K562 (cell line): ENCODE data around the gene MAGOHB. TPM values are rescaled to one million over a fixed set of nuclear protein-coding genes. Genes with fewer than 3 reads are reported as not detected.
A peak's percentile ranks its signal among the peaks of the same experiment; 100 is the strongest.

Source experiments
- ATAC-seq: fragments of 200-7000 bp; cut with Tn5 transposase; 3 replicates; pipeline ENCODE4 v1.9.1; 2020; ENCODE audit warnings: moderate library complexity
- BruUV-seq: library from RNA; stranded (reverse); fragments of 400-500 nt; replicated peaks from 2 replicates; lab custom pipeline; 2021; lab: Mats Ljungman, UMichigan
- CTCF ChIA-PET: fragments of 300-600 bp; formaldehyde crosslinking; extraction: SDS; loops from one replicate; lab custom pipeline; 2021; ENCODE audit warnings: low intra/inter-chr PET ratio; lab: Yijun Ruan, JAX
- POLR2A ChIA-PET: fragments of 300-600, 350-650 bp; sonication (Branson Sonifier 250); formaldehyde crosslinking; extraction: SDS; loops from one replicate; lab custom pipeline; 2021; ENCODE audit warnings: antibody characterized with exemption, inconsistent platforms; lab: Yijun Ruan, JAX
- DNase-seq, 4 experiments: peaks; one replicate each; pipeline versions ENCODE4 v3.0.0 to v3.0.0-alpha.2; 2011 to 2018; ENCODE audit warnings: low spot score in 3 of 4, mixed read lengths in 3 of 4; ENCODE audit errors: extremely low read depth in 1 of 4
- FAIRE-seq: peaks from 2 replicates; lab custom pipeline; 2011; peaks lifted over from hg19 to GRCh38; lab: Jason Lieb, UNC
- H2AFZ ChIP-seq: 2 replicates; pipeline ENCODE4 v1.6.0; 2011; ENCODE audit warnings: low read depth, low read length, control low read depth, inconsistent platforms
- H3K27ac ChIP-seq: fragments of 200-600 bp; 3 replicates; pipeline ENCODE4 v1.8.0; 2011; ENCODE audit warnings: low read depth, mild to moderate bottlenecking, control low read depth, inconsistent platforms, low read length, moderate library complexity, mixed read lengths; ENCODE audit errors: extremely low read depth
- H3K27me3 ChIP-seq, 2 experiments: fragments of 300-600 bp in 1 of 2; 2 replicates in 1 of 2; 3 replicates in 1 of 2; pipeline versions ENCODE4 v1.6.0 to v1.8.0; 2011; ENCODE audit warnings: inconsistent platforms in 2 of 2, low read length in 2 of 2, mild to moderate bottlenecking in 1 of 2, mixed read lengths in 1 of 2, moderate library complexity in 1 of 2; ENCODE audit not compliant: control insufficient read depth in 2 of 2, insufficient read depth in 2 of 2
- H3K36me3 ChIP-seq: fragments of 300-600 bp; 3 replicates; pipeline ENCODE4 v1.8.0; 2011; ENCODE audit warnings: mild to moderate bottlenecking, low read length, inconsistent platforms; ENCODE audit not compliant: control insufficient read depth, insufficient read depth
- H3K4me1 ChIP-seq, 2 experiments: fragments of 200-600 bp in 1 of 2; replicated peaks in 1 of 2; 2 replicates in 1 of 2; 3 replicates in 1 of 2; pipeline versions ENCODE4 v1.5.1 to v1.8.0; 2011; ENCODE audit warnings: inconsistent platforms in 2 of 2, low read length in 2 of 2, mild to moderate bottlenecking in 1 of 2, mixed read lengths in 1 of 2, moderate library complexity in 1 of 2; ENCODE audit not compliant: control insufficient read depth in 2 of 2, insufficient read depth in 2 of 2
- H3K4me2 ChIP-seq: 2 replicates; pipeline ENCODE4 v1.6.1; 2011; ENCODE audit warnings: low read length, control low read depth, inconsistent platforms, mixed read lengths; ENCODE audit not compliant: insufficient read depth
- H3K4me3 ChIP-seq: fragments of 200-600 bp; sonication (generic), shearing (Covaris generic); 2 replicates; pipeline ENCODE4 v1.5.1; 2016; ENCODE audit warnings: control low read depth, inconsistent platforms
- H3K79me2 ChIP-seq: fragments of 200-600 bp; 3 replicates; pipeline ENCODE4 v1.8.0; 2011; ENCODE audit warnings: low read length, inconsistent platforms; ENCODE audit not compliant: control insufficient read depth, insufficient read depth
- H3K9ac ChIP-seq, 2 experiments: 2 replicates each; pipeline versions ENCODE4 v1.6.0 to v1.6.1; 2011; ENCODE audit warnings: low read depth in 2 of 2, low read length in 2 of 2, control low read depth in 1 of 2, inconsistent platforms in 1 of 2, mild to moderate bottlenecking in 1 of 2, mixed read lengths in 1 of 2; ENCODE audit not compliant: insufficient read depth in 1 of 2
- H3K9me1 ChIP-seq: one replicate; pipeline ENCODE4 v1.6.0; 2011; ENCODE audit warnings: inconsistent platforms, mild to moderate bottlenecking, low read length, moderate library complexity; ENCODE audit not compliant: control insufficient read depth, insufficient read depth
- H3K9me3 ChIP-seq: replicated peaks from 2 replicates; pipeline ENCODE4 v1.5.1; 2011; ENCODE audit warnings: low read depth, low read length, inconsistent platforms; ENCODE audit not compliant: control insufficient read depth, insufficient read depth
- H4K20me1 ChIP-seq: replicated peaks from 2 replicates; pipeline ENCODE4 v1.6.1; 2011; ENCODE audit warnings: low read length, inconsistent platforms, mixed read lengths; ENCODE audit not compliant: control insufficient read depth, insufficient read depth
- BACH1 ChIP-seq: fragments of 200-800 bp; sonication (Bioruptor generic); IDR thresholded peaks from 2 replicates; pipeline ENCODE4 v1.6.1; 2016; ENCODE audit warnings: missing genetic modification characterization, missing compliant biosample characterization
- C11orf30 ChIP-seq: fragments of 450-650 bp; IDR thresholded peaks from 2 replicates; pipeline ENCODE4 v1.6.1; 2016; ENCODE audit warnings: low read depth, mild to moderate bottlenecking
- HDAC1 ChIP-seq, 2 experiments: fragments of 450-650 bp; IDR thresholded peaks; 2 replicates each; pipeline ENCODE4 v1.6.1; 2016 to 2017; ENCODE audit warnings: inconsistent platforms in 1 of 2, mild to moderate bottlenecking in 1 of 2, moderate library complexity in 1 of 2
- L3MBTL2 ChIP-seq: fragments of 450-650 bp; IDR thresholded peaks from 2 replicates; pipeline ENCODE4 v1.6.1; 2016; ENCODE audit warnings: mild to moderate bottlenecking, moderate library complexity
- MAFG ChIP-seq: fragments of 450-650 bp; conservative IDR thresholded peaks from 2 replicates; pipeline ENCODE4 v1.6.1; 2016; ENCODE audit warnings: missing genetic modification characterization, missing compliant biosample characterization
- MAZ ChIP-seq, 2 experiments: fragments of 450-650 bp in 1 of 2; sonication (generic) in 1 of 2; formaldehyde crosslinking; IDR thresholded peaks in 1 of 2; conservative IDR thresholded peaks in 1 of 2; 2 replicates each; pipeline versions ENCODE4 v1.4.0 to v1.5.0; 2020; ENCODE audit warnings: mild to moderate bottlenecking in 1 of 2, missing genetic modification reagents in 1 of 2
- MEF2A ChIP-seq: IDR thresholded peaks from 2 replicates; pipeline ENCODE4 v1.6.1; 2011; ENCODE audit warnings: low read depth, mild to moderate bottlenecking, low read length, moderate library complexity; ENCODE audit not compliant: control insufficient read depth
- NFE2 ChIP-seq: IDR thresholded peaks from 2 replicates; pipeline ENCODE4 v1.6.1; 2014; ENCODE audit warnings: antibody characterized with exemption, low read depth
- TRIM24 ChIP-seq, 2 experiments: fragments of 450-650 bp; IDR thresholded peaks; 2 replicates each; pipeline ENCODE4 v1.6.1; 2016
- ZNF316 ChIP-seq: fragments of 450-650 bp; IDR thresholded peaks from 2 replicates; pipeline ENCODE4 v1.6.1; 2016
- ZNF445 ChIP-seq: fragments of 250-450 bp; sonication (Bioruptor Pico); IDR thresholded peaks from 2 replicates; pipeline ENCODE4 v1.4.0; 2020; ENCODE audit warnings: low read depth, mild to moderate bottlenecking, moderate library complexity
- ZNF668 ChIP-seq: fragments of 250-450 bp; sonication (Bioruptor Pico); IDR thresholded peaks from 2 replicates; pipeline ENCODE4 v1.8.0; 2022; ENCODE audit warnings: mild to moderate bottlenecking, inconsistent platforms
- WGBS: fragments of 100-300 bp; shearing (Covaris generic); methylation state at CpG from one replicate; pipeline ENCODE4 v1.1.6; 2016; ENCODE audit warnings: low coverage, mixed read lengths; ENCODE audit not compliant: insufficient coverage; ENCODE audit errors: missing lambda C conversion rate; 5-methylcytosine and 5-hydroxymethylcytosine counted together
- in situ Hi-C: fragments of 300-500 bp; cut with MboI; formaldehyde crosslinking; loops from 4 replicates; pipeline ENCODE4 v1.15.0; 2018; ENCODE audit warnings: inconsistent platforms, mixed read lengths
- intact Hi-C: fragments of 100-400 bp; cut with micrococcal nuclease; formaldehyde crosslinking; loops from 2 replicates; pipeline ENCODE4 v1.14.2; 2022
- polyA plus RNA-seq, 8 experiments: library from polyadenylated mRNA; depleted of rRNA in 4 of 8; stranded (reverse) in 5 of 8; unstranded in 3 of 8; fragments of >200 nt; fragmentation: Nextera tagmentation in 2 of 8; fragmentation: Illumina TruSeq in 1 of 8; extraction: Ambion mirVana in 2 of 8; extraction: Trizol in 1 of 8; gene quantifications; 2 replicates each; pipeline versions ENCODE4 v1.2.1 to v1.2.3, GENCODE V29; 2011 to 2014; ENCODE audit warnings: inconsistent platforms in 1 of 8, missing spikeins in 1 of 8
- total RNA-seq, 7 experiments: library from RNA; depleted of rRNA in 6 of 7; stranded (reverse); fragments of >200 nt in 6 of 7; fragmentation: Illumina TruSeq in 2 of 7; extraction: Trizol in 2 of 7; gene quantifications; 2 replicates each; pipeline versions ENCODE4 v1.2.1 to v1.2.3, GENCODE V29; 2011 to 2021; ENCODE audit warnings: low replicate concordance in 1 of 7
- TF ChIP-seq, protein P1 (sequence below): fragments of 450-650 bp; IDR thresholded peaks from 2 replicates; pipeline ENCODE4 v1.6.1; 2017; ENCODE audit warnings: antibody characterized with exemption, mild to moderate bottlenecking
- TF ChIP-seq, protein P2 (sequence below): sonication (generic); formaldehyde crosslinking; IDR thresholded peaks from 2 replicates; pipeline ENCODE4 v1.9.0; 2022; ENCODE audit warnings: mild to moderate bottlenecking, missing genetic modification reagents
- TF ChIP-seq, protein P3 (sequence below), 2 experiments: fragments of 450-650 bp; IDR thresholded peaks; 2 replicates each; pipeline ENCODE4 v1.6.1; 2016

Gene MAGOHB
- total and polyA plus RNA-seq, 9 of the 15 experiments (the other 6 are each of a cell fraction or from before 2014, with no cell fraction given) = 34.5 to 177 (median 85.4) TPM

DNA sequence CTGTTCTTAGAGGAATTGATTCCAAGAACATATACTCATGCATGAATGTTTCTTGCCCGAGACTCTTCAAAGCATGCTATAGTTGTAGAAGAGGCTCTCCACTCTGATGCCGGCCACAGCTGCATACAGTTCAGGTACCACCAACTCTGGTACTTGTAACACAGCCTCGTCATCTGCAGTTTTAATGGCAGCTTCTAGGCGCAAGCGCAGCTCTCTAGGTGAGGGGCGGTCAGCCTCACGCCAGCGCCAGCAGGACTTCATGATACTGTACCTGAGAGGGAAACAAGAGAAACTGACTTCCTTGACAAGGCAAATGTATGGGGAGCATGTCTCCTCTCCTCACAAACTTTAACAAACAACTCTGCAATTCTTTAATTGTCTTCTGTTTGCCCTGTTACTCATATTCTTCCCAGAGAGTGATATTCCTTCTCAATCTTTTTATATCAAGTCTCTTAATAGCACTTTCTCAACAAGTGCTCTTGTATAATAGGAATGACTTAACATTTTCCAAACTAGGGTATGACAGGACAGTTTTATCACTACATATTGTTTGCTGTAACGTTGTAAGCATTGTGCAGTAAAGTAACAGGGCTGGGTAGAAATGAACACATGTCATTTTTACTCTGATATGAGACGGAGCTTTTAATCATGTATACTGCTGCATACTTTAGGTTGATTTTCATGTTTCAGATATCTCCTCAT is 6.8 kb upstream of the MAGOHB start:
- H3K9me3 ChIP-seq = no peaks in the 10 kb centered on the region
- H3K4me1 ChIP-seq = peaks cover 0 to 15% of the 10 kb centered on the region in 2 experiments; a peak in 2 of 5 replicates
- BruUV-seq = no TSS peak
- 63% methylated on average over 10 of the region's 10 CpGs for WGBS
- no peak overlapping the region for H3K9ac ChIP-seq
- H4K20me1 ChIP-seq = no peaks in the 10 kb centered on the region
- DNase-seq (no peak), FAIRE-seq (no peak), ATAC-seq (peak; percentile 36; the same call in 2 of the 3 replicates)
- CTCF ChIA-PET = no interaction called here
- H3K27me3 ChIP-seq = no peaks in the 10 kb centered on the region
- H3K9me1 ChIP-seq = no peaks in the 10 kb centered on the region
- no peaks in the 10 kb centered on the region for H3K36me3 ChIP-seq
- no peak overlapping the region for H3K27ac ChIP-seq
- H3K4me2 ChIP-seq = no peak overlapping the region
- in situ Hi-C loops = no loop called here
- POLR2A ChIA-PET = no interaction called here
- peak overlapping the region; percentile 73 for H2AFZ ChIP-seq
- no peaks in the 10 kb centered on the region for H3K79me2 ChIP-seq
- no peak overlapping the region for H3K4me3 ChIP-seq
- intact Hi-C loops = no loop called here
- TF ChIP-seq, protein P1, sequence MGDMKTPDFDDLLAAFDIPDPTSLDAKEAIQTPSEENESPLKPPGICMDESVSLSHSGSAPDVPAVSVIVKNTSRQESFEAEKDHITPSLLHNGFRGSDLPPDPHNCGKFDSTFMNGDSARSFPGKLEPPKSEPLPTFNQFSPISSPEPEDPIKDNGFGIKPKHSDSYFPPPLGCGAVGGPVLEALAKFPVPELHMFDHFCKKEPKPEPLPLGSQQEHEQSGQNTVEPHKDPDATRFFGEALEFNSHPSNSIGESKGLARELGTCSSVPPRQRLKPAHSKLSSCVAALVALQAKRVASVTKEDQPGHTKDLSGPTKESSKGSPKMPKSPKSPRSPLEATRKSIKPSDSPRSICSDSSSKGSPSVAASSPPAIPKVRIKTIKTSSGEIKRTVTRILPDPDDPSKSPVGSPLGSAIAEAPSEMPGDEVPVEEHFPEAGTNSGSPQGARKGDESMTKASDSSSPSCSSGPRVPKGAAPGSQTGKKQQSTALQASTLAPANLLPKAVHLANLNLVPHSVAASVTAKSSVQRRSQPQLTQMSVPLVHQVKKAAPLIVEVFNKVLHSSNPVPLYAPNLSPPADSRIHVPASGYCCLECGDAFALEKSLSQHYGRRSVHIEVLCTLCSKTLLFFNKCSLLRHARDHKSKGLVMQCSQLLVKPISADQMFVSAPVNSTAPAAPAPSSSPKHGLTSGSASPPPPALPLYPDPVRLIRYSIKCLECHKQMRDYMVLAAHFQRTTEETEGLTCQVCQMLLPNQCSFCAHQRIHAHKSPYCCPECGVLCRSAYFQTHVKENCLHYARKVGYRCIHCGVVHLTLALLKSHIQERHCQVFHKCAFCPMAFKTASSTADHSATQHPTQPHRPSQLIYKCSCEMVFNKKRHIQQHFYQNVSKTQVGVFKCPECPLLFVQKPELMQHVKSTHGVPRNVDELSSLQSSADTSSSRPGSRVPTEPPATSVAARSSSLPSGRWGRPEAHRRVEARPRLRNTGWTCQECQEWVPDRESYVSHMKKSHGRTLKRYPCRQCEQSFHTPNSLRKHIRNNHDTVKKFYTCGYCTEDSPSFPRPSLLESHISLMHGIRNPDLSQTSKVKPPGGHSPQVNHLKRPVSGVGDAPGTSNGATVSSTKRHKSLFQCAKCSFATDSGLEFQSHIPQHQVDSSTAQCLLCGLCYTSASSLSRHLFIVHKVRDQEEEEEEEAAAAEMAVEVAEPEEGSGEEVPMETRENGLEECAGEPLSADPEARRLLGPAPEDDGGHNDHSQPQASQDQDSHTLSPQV = 0 out of 2 replicates have a peak, but pooled peaks have one; percentile 24
- TF ChIP-seq ZNF445 (CRISPR knock-in tag) = no peak
- TF ChIP-seq C11orf30 = peak; percentile 71; the same call in 1 of the 2 replicates
- no peak for TF ChIP-seq TRIM24 (IDR thresholded peaks at IDR 0.05)
- no peak for TF ChIP-seq MAZ (CRISPR knock-in tag; conservative IDR thresholded peaks at IDR 0.05 in 1 of 2, IDR thresholded peaks at IDR 0.05 in 1 of 2)
- no peak for TF ChIP-seq HDAC1 (IDR thresholded peaks at IDR 0.05)
- TF ChIP-seq L3MBTL2 = no peak
- TF ChIP-seq, protein P2, sequence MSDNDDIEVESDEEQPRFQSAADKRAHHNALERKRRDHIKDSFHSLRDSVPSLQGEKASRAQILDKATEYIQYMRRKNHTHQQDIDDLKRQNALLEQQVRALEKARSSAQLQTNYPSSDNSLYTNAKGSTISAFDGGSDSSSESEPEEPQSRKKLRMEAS (CRISPR knock-in tag) = no peak
- TF ChIP-seq, protein P3, sequence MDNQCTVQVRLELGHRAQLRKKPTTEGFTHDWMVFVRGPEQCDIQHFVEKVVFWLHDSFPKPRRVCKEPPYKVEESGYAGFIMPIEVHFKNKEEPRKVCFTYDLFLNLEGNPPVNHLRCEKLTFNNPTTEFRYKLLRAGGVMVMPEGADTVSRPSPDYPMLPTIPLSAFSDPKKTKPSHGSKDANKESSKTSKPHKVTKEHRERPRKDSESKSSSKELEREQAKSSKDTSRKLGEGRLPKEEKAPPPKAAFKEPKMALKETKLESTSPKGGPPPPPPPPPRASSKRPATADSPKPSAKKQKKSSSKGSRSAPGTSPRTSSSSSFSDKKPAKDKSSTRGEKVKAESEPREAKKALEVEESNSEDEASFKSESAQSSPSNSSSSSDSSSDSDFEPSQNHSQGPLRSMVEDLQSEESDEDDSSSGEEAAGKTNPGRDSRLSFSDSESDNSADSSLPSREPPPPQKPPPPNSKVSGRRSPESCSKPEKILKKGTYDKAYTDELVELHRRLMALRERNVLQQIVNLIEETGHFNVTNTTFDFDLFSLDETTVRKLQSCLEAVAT (IDR thresholded peaks at IDR 0.05) = no peak
- TF ChIP-seq MEF2A = no peak
- TF ChIP-seq ZNF668 (CRISPR knock-in tag) = no peak
- TF ChIP-seq NFE2 = peak; percentile 51; the same call in 1 of the 2 replicates
- TF ChIP-seq BACH1 = peak; percentile 62; the same call in 1 of the 2 replicates
- TF ChIP-seq ZNF316 = peak; percentile 83
- peak; percentile 83 for TF ChIP-seq MAFG (tag)
